HG03439 (cell line): ENCODE measurements around the gene MGAT3.
"Not testable (repeated sequence)": the region's sequence is repeated elsewhere in the genome, so short reads cannot be mapped to it uniquely, and the experiment has no call there.

Experiments used
- ATAC-seq: cut with Tn5 transposase; IDR thresholded peaks from one replicate; pipeline ENCODE4 v1.9.1; 2021; ENCODE audit warnings: mild to moderate bottlenecking, moderate library complexity; ENCODE audit not compliant: unreplicated experiment

Gene MGAT3

GRCh38 chr22:39510529-39511149 is 53.8 kb downstream of the MGAT3 start:
- no peak for ATAC-seq

GRCh38 chr22:39511226-39511625 is 54.4 kb downstream of the MGAT3 start:
- no peak for ATAC-seq

GRCh38 chr22:39512026-39512425 is 55.2 kb downstream of the MGAT3 start:
- ATAC-seq = no peak

GRCh38 chr22:39513791-39514190 is 57.0 kb downstream of the MGAT3 start:
- no peak for ATAC-seq

- no peak for ATAC-seq
Measured at GRCh38 chr22:39514373-39514973, 57.7 kb downstream of the MGAT3 start.

- ATAC-seq = no peak
Measured at GRCh38 chr22:39515266-39516050, 58.6 kb downstream of the MGAT3 start.

- no peak for ATAC-seq
Measured at GRCh38 chr22:39517470-39517869, 60.7 kb downstream of the MGAT3 start.

- ATAC-seq = no peak
Measured at GRCh38 chr22:39518144-39518786, 61.5 kb downstream of the MGAT3 start.

- ATAC-seq = no peak
Measured at GRCh38 chr22:39518996-39519680, 62.3 kb downstream of the MGAT3 start.

- ATAC-seq = peak; percentile 73
Measured at GRCh38 chr22:39519681-39520225, 62.9 kb downstream of the MGAT3 start.

- peak; percentile 36 for ATAC-seq
Measured at GRCh38 chr22:39520226-39521105, 63.7 kb downstream of the MGAT3 start, which contains the start of gene ATF4. ATF4 (plus strand) TSS chr22:39520562; CDS start chr22:39521446, 884 bp downstream.

GRCh38 chr22:39521106-39521885 is 64.5 kb downstream of the MGAT3 start:
- ATAC-seq = peak; percentile 3

GRCh38 chr22:39522091-39522490 is 65.3 kb downstream of the MGAT3 start:
- ATAC-seq = not testable (repeated sequence)

GRCh38 chr22:39522567-39523300 is 65.9 kb downstream of the MGAT3 start:
- ATAC-seq = no peak

- ATAC-seq = no peak
Measured at GRCh38 chr22:39524089-39524752, 67.4 kb downstream of the MGAT3 start.

- ATAC-seq = no peak
Measured at GRCh38 chr22:39524753-39525657, 68.2 kb downstream of the MGAT3 start.

- no peak for ATAC-seq
Measured at GRCh38 chr22:39525658-39525975, 68.8 kb downstream of the MGAT3 start.
